K562 (cell line): ENCODE measurements around the gene HAP1. TPM values are rescaled to one million over a fixed set of nuclear protein-coding genes. Genes with fewer than 3 reads are reported as not detected.

Experiments
- BRF1 ChIP-seq: IDR thresholded peaks from 3 replicates; pipeline ENCODE4 v1.6.1; 2011; ENCODE audit warnings: borderline replicate concordance, mild to moderate bottlenecking; ENCODE audit not compliant: insufficient read length; ENCODE audit errors: extremely low read depth
- DIDO1 ChIP-seq: fragments of 450-650 bp; IDR thresholded peaks from 2 replicates; pipeline ENCODE4 v1.6.1; 2016; ENCODE audit warnings: low read depth, missing biosample characterization, missing genetic modification characterization
- ESRRA ChIP-seq: fragments of 450-650 bp; IDR thresholded peaks from 2 replicates; pipeline ENCODE4 v1.6.1; 2014; ENCODE audit warnings: low read depth, mild to moderate bottlenecking, moderate library complexity, borderline replicate concordance
- FOSL1 ChIP-seq: fragments of 200-800 bp; sonication (Bioruptor generic); conservative IDR thresholded peaks from 2 replicates; pipeline ENCODE4 v1.6.1; 2016; ENCODE audit warnings: missing genetic modification characterization, missing compliant biosample characterization
- FOXK1 ChIP-seq: sonication (generic); formaldehyde crosslinking; IDR thresholded peaks from 2 replicates; pipeline ENCODE4 v1.8.0; 2022; ENCODE audit warnings: missing genetic modification reagents, mild to moderate bottlenecking, borderline replicate concordance
- FOXP4 ChIP-seq: sonication (generic); formaldehyde crosslinking; IDR thresholded peaks from 2 replicates; pipeline ENCODE4 v1.8.0; 2022; ENCODE audit warnings: mild to moderate bottlenecking, missing genetic modification reagents, borderline replicate concordance
- KAT7 ChIP-seq: sonication (generic); formaldehyde crosslinking; IDR thresholded peaks from 2 replicates; pipeline ENCODE4 v1.8.0; 2022; ENCODE audit warnings: missing genetic modification reagents, mild to moderate bottlenecking, borderline replicate concordance
- PTBP1 ChIP-seq: fragments of 200-400 bp; formaldehyde crosslinking; IDR thresholded peaks from 2 replicates; pipeline ENCODE4 v1.6.1; 2017; ENCODE audit warnings: low read depth, low read length
- REST ChIP-seq, 2 experiments: fragments of 450-650 bp; formaldehyde crosslinking in 1 of 2; IDR thresholded peaks; 2 replicates each; pipeline versions ENCODE4 v1.4.0 to v1.6.1; 2014 to 2020; ENCODE audit warnings: mild to moderate bottlenecking in 2 of 2, borderline replicate concordance in 1 of 2, low read depth in 1 of 2
- ZBTB5 ChIP-seq: fragments of 450-650 bp; IDR thresholded peaks from 2 replicates; pipeline ENCODE4 v1.6.1; 2017; ENCODE audit warnings: antibody characterized with exemption
- ZNF224 ChIP-seq: sonication (generic); formaldehyde crosslinking; IDR thresholded peaks from 2 replicates; pipeline ENCODE4 v1.8.0; 2022; ENCODE audit warnings: mild to moderate bottlenecking, missing genetic modification reagents
- ZNF232 ChIP-seq: sonication (generic); formaldehyde crosslinking; IDR thresholded peaks from 2 replicates; pipeline ENCODE4 v1.8.0; 2022; ENCODE audit warnings: mild to moderate bottlenecking, missing genetic modification reagents
- ZNF444 ChIP-seq: fragments of 250-450 bp; sonication (Bioruptor Pico); IDR thresholded peaks from 2 replicates; pipeline ENCODE4 v1.4.0; 2020; ENCODE audit warnings: mild to moderate bottlenecking, moderate library complexity
- polyA plus RNA-seq, 8 experiments: library from polyadenylated mRNA; depleted of rRNA in 4 of 8; stranded (reverse) in 5 of 8; unstranded in 3 of 8; fragments of >200 nt; fragmentation: Nextera tagmentation in 2 of 8; fragmentation: Illumina TruSeq in 1 of 8; extraction: Ambion mirVana in 2 of 8; extraction: Trizol in 1 of 8; gene quantifications; 2 replicates each; pipeline versions ENCODE4 v1.2.1 to v1.2.3, GENCODE V29; 2011 to 2014; ENCODE audit warnings: inconsistent platforms in 1 of 8, missing spikeins in 1 of 8
- total RNA-seq, 7 experiments: library from RNA; depleted of rRNA in 6 of 7; stranded (reverse); fragments of >200 nt in 6 of 7; fragmentation: Illumina TruSeq in 2 of 7; extraction: Trizol in 2 of 7; gene quantifications; 2 replicates each; pipeline versions ENCODE4 v1.2.1 to v1.2.3, GENCODE V29; 2011 to 2021; ENCODE audit warnings: low replicate concordance in 1 of 7
- TF ChIP-seq, protein P1 (sequence below): sonication (generic); formaldehyde crosslinking; IDR thresholded peaks from 2 replicates; pipeline ENCODE4 v1.9.0; 2022; ENCODE audit warnings: mild to moderate bottlenecking, missing genetic modification reagents

HAP1 gene
- total and polyA plus RNA-seq, 9 of the 15 experiments (the other 6 are each of a cell fraction or from before 2014, with no cell fraction given) = under 0.01 to 0.09 (median 0.04) TPM; not detected in 6

- peak; percentile 96 for TF ChIP-seq REST (IDR thresholded peaks at IDR 0.05; ENCODE audit: borderline replicate concordance)
- TF ChIP-seq REST (CRISPR knock-in tag; IDR thresholded peaks at IDR 0.05; ENCODE audit: low read depth) = no peak
- TF ChIP-seq FOXK1 (CRISPR knock-in tag) = 0 out of 2 replicates have a peak, but pooled peaks have one; percentile 11
- no peak for TF ChIP-seq FOXP4 (CRISPR knock-in tag)
- no peak for TF ChIP-seq ZNF444 (CRISPR knock-in tag)
- no peak for TF ChIP-seq BRF1
- TF ChIP-seq ZNF224 (CRISPR knock-in tag) = no peak
- TF ChIP-seq ZBTB5 = no peak
- TF ChIP-seq ZNF232 (CRISPR knock-in tag) = no peak
- TF ChIP-seq FOSL1 = peak; percentile 88
- TF ChIP-seq, protein P1, sequence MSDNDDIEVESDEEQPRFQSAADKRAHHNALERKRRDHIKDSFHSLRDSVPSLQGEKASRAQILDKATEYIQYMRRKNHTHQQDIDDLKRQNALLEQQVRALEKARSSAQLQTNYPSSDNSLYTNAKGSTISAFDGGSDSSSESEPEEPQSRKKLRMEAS (CRISPR knock-in tag) = no peak
- TF ChIP-seq KAT7 = no peak
- TF ChIP-seq PTBP1 = no peak
- TF ChIP-seq DIDO1 (tag) = no peak
- TF ChIP-seq ESRRA = peak; percentile 99
Observed at GRCh38 chr17:41678907-41679739, 55.3 kb downstream of the HAP1 start (continued).
